K562 (cell line): ENCODE data around the gene KPNB1. TPM values are rescaled to one million over a fixed set of nuclear protein-coding genes. Genes with fewer than 3 reads are reported as not detected.

ENCODE experiments used
- CBFA2T2 ChIP-seq: fragments of 450-650 bp; conservative IDR thresholded peaks from 2 replicates; pipeline ENCODE4 v1.6.1; 2017; ENCODE audit warnings: mild to moderate bottlenecking
- CXXC5 ChIP-seq: fragments of 250-450 bp; sonication (Bioruptor Pico); IDR thresholded peaks from 2 replicates; pipeline ENCODE4 v1.8.0; 2022; ENCODE audit warnings: inconsistent platforms, mild to moderate bottlenecking, moderate library complexity
- EGR1 ChIP-seq: fragments of 450-650 bp; conservative IDR thresholded peaks from 2 replicates; pipeline ENCODE4 v1.6.1; 2017; ENCODE audit warnings: mild to moderate bottlenecking
- ETV5 ChIP-seq: sonication (generic); formaldehyde crosslinking; IDR thresholded peaks from 2 replicates; pipeline ENCODE4 v1.4.0; 2020; ENCODE audit warnings: low read depth, mild to moderate bottlenecking, missing genetic modification reagents
- HDGF ChIP-seq: fragments of 450-650 bp; IDR thresholded peaks from 2 replicates; pipeline ENCODE4 v1.6.1; 2016
- PKNOX1 ChIP-seq: fragments of 450-650 bp; IDR thresholded peaks from 2 replicates; pipeline ENCODE4 v1.6.1; 2016
- RBM34 ChIP-seq: fragments of 200-400 bp; formaldehyde crosslinking; IDR thresholded peaks from 2 replicates; pipeline ENCODE4 v1.6.1; 2018; ENCODE audit warnings: low read length, borderline replicate concordance; ENCODE audit not compliant: insufficient read depth
- TOE1 ChIP-seq, 2 experiments: fragments of 450-650 bp in 1 of 2; sonication (generic) in 1 of 2; formaldehyde crosslinking in 1 of 2; IDR thresholded peaks; 2 replicates each; pipeline versions ENCODE4 v1.7.1 to v1.8.0; 2016 to 2022; ENCODE audit warnings: borderline replicate concordance in 2 of 2, mild to moderate bottlenecking in 2 of 2, antibody characterized with exemption in 1 of 2, inconsistent platforms in 1 of 2, low read depth in 1 of 2, missing genetic modification reagents in 1 of 2, moderate library complexity in 1 of 2
- ZNF655 ChIP-seq: fragments of 250-450 bp; sonication (Bioruptor Pico); IDR thresholded peaks from 2 replicates; pipeline ENCODE4 v1.5.0; 2021
- polyA plus RNA-seq, 8 experiments: library from polyadenylated mRNA; depleted of rRNA in 4 of 8; stranded (reverse) in 5 of 8; unstranded in 3 of 8; fragments of >200 nt; fragmentation: Nextera tagmentation in 2 of 8; fragmentation: Illumina TruSeq in 1 of 8; extraction: Ambion mirVana in 2 of 8; extraction: Trizol in 1 of 8; gene quantifications; 2 replicates each; pipeline versions ENCODE4 v1.2.1 to v1.2.3, GENCODE V29; 2011 to 2014; ENCODE audit warnings: inconsistent platforms in 1 of 8, missing spikeins in 1 of 8
- total RNA-seq, 7 experiments: library from RNA; depleted of rRNA in 6 of 7; stranded (reverse); fragments of >200 nt in 6 of 7; fragmentation: Illumina TruSeq in 2 of 7; extraction: Trizol in 2 of 7; gene quantifications; 2 replicates each; pipeline versions ENCODE4 v1.2.1 to v1.2.3, GENCODE V29; 2011 to 2021; ENCODE audit warnings: low replicate concordance in 1 of 7
- TF ChIP-seq, protein P1 (sequence below): sonication (generic); formaldehyde crosslinking; IDR thresholded peaks from 2 replicates; pipeline ENCODE4 v1.9.0; 2022; ENCODE audit warnings: mild to moderate bottlenecking, missing genetic modification reagents
- TF ChIP-seq, protein P2 (sequence below): fragments of 450-650 bp; IDR thresholded peaks from 2 replicates; pipeline ENCODE4 v1.6.1; 2016; ENCODE audit warnings: antibody characterized with exemption
- TF ChIP-seq, protein P3 (sequence below): fragments of 450-650 bp; IDR thresholded peaks from 2 replicates; pipeline ENCODE4 v1.6.1; 2016; ENCODE audit warnings: borderline replicate concordance

The KPNB1 gene
- total and polyA plus RNA-seq, 9 of the 15 experiments (the other 6 are each of a cell fraction or from before 2014, with no cell fraction given), result 154 to 622 (median 354) TPM

DNA sequence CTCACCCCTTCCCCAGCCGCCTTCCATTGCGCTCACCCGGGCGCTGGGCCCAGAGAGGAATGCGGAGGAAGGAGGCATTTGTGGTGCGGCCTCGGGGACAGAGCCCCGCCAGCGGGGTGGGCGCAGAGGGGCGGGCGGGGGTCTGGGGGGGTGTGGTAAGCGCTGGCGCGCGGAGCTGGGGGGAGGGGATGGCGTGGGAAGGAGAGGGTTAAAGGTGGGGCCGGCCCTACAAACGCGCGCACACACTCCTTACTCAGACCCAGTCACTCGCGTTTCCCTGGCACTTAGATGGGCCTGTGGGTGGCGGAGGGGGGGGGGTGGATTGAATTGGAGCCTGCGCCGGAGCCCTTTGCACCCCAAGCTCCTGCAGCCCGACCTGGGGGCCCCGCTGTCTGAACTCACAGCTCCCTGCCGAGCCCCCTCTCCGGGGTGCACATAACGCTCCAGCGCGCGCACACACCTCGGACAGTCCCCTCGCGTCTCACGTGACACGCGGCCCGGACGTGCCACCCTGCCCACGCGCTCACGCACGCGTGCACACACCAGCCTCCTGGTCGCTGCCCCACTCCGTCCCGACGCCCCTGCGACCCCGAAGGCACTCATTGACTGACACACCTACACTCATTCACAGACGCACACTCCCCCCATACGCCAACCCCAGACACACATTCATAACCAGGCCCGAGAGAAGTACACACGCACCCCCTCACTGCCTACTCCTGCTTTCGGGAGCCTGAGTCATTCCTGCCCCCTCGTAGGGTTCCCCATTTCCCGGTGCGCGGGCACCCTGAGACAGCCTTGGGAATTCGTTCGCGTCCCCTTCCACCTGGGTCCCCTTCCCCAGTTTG is 45.1 kb downstream of the KPNB1 start (continued):
- TF ChIP-seq, protein P1, sequence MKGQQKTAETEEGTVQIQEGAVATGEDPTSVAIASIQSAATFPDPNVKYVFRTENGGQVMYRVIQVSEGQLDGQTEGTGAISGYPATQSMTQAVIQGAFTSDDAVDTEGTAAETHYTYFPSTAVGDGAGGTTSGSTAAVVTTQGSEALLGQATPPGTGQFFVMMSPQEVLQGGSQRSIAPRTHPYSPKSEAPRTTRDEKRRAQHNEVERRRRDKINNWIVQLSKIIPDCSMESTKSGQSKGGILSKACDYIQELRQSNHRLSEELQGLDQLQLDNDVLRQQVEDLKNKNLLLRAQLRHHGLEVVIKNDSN (CRISPR knock-in tag), result peak; percentile 85
- TF ChIP-seq ETV5 (CRISPR knock-in tag), result peak; percentile 18; the same call in 1 of the 2 replicates
- TF ChIP-seq, protein P2, sequence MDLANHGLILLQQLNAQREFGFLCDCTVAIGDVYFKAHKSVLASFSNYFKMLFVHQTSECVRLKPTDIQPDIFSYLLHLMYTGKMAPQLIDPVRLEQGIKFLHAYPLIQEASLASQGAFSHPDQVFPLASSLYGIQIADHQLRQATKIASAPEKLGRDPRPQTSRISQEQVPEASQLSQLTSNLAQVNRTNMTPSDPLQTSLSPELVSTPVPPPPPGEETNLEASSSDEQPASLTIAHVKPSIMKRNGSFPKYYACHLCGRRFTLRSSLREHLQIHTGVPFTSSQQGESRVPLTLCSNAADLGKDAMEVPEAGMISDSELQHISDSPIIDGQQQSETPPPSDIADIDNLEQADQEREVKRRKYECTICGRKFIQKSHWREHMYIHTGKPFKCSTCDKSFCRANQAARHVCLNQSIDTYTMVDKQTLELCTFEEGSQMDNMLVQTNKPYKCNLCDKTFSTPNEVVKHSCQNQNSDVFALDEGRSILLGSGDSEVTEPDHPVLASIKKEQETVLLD, result peak; percentile 63; the same call in 1 of the 2 replicates
- no peak for TF ChIP-seq ZNF655 (CRISPR knock-in tag)
- TF ChIP-seq RBM34, result no peak
- TF ChIP-seq PKNOX1, result 0 out of 2 replicates have a peak, but pooled peaks have one; percentile 5
- TF ChIP-seq CBFA2T2, result 0 out of 2 replicates have a peak, but pooled peaks have one; percentile 5
- TF ChIP-seq, protein P3, sequence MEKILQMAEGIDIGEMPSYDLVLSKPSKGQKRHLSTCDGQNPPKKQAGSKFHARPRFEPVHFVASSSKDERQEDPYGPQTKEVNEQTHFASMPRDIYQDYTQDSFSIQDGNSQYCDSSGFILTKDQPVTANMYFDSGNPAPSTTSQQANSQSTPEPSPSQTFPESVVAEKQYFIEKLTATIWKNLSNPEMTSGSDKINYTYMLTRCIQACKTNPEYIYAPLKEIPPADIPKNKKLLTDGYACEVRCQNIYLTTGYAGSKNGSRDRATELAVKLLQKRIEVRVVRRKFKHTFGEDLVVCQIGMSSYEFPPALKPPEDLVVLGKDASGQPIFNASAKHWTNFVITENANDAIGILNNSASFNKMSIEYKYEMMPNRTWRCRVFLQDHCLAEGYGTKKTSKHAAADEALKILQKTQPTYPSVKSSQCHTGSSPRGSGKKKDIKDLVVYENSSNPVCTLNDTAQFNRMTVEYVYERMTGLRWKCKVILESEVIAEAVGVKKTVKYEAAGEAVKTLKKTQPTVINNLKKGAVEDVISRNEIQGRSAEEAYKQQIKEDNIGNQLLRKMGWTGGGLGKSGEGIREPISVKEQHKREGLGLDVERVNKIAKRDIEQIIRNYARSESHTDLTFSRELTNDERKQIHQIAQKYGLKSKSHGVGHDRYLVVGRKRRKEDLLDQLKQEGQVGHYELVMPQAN, result 0 out of 2 replicates have a peak, but pooled peaks have one; percentile 39
- TF ChIP-seq EGR1, result peak; percentile 78
- TF ChIP-seq HDGF, result peak; percentile 55; the same call in 1 of the 2 replicates
- TF ChIP-seq CXXC5 (CRISPR knock-in tag), result peak; percentile 47
- TF ChIP-seq TOE1 (IDR thresholded peaks at IDR 0.05; ENCODE audit: borderline replicate concordance), result peak; percentile 57; the same call in 1 of the 2 replicates
- no peak; the same call in 1 of the 2 replicates for TF ChIP-seq TOE1 (CRISPR knock-in tag; IDR thresholded peaks at IDR 0.05; ENCODE audit: borderline replicate concordance, low read depth)
